22Rv1 (cell line): ENCODE measurements around the gene INAFM2.

ENCODE experiments used
- CTCF ChIP-seq: fragments of 450-650 bp; IDR thresholded peaks from 2 replicates; pipeline ENCODE4 v1.5.1; 2017; ENCODE audit warnings: mild to moderate bottlenecking
- ZFX ChIP-seq: fragments of 450-650 bp; IDR thresholded peaks from 2 replicates; pipeline ENCODE4 v1.6.1; 2017; ENCODE audit warnings: antibody characterized with exemption, borderline replicate concordance

DNA sequence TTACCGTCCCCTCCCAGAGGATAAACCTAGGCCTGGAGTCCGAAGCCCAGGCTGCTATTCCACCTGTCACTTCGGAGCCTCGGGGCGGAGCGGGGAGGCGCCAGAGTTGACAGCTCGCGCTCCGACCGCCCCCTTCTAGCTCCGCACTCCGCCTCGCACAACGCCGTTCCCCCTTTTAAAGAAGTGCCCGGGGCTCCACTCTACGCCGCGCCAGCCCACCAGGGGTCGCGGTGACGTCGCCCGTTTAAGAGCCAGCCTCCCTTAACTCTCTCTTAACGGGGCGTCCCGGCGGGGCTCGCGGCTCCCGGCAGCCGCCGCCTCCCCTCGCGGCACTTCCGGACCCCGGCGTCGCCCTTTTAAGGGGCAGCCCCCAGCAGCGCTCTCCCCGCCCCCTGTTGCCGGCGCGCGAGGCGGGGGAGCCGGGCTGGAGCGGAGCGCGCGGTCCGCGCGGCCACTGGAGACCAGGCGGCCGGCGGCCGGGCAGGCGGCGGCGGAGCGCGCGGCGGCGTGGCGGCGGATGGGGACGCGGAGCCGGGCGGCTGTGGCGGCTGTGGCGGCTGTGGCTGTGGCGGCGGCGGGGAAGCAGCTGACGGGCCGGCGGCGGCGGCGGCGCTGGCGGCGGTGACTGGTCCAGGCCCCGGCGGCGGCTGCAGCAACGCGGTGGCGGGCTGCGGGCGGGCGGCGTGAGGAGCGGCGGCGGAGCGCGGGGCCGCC, at the start of gene INAFM2:
- TF ChIP-seq CTCF: peak; percentile 39
- TF ChIP-seq ZFX: no peak
